ENCODE measurements around the gene ETNK1.

- TF ChIP-seq CTCF (IDR thresholded peaks at IDR 0.05) (no peak), POLR2A (IDR thresholded peaks at IDR 0.05) (no peak)
Measured at GRCh38 chr12:22593864-22594263, 31.1 kb upstream of the ETNK1 start.

Measured in thyroid gland (tissue), 4 donors.